Measurements from ENCODE around the gene METTL4.
"Not testable (repeated sequence)": the region's sequence is repeated elsewhere in the genome, so short reads cannot be mapped to it uniquely, and the experiment has no call there.

- peak; percentile 37 to 70 (median 52) for TF ChIP-seq CTCF (IDR thresholded peaks at IDR 0.05)
- TF ChIP-seq POLR2A, EP300 (IDR thresholded peaks at IDR 0.05): not testable (repeated sequence)
Measured at GRCh38 chr18:2541925-2542563, 29.3 kb downstream of the METTL4 start.
